ENCODE data around the gene KCNQ1.

DNA sequence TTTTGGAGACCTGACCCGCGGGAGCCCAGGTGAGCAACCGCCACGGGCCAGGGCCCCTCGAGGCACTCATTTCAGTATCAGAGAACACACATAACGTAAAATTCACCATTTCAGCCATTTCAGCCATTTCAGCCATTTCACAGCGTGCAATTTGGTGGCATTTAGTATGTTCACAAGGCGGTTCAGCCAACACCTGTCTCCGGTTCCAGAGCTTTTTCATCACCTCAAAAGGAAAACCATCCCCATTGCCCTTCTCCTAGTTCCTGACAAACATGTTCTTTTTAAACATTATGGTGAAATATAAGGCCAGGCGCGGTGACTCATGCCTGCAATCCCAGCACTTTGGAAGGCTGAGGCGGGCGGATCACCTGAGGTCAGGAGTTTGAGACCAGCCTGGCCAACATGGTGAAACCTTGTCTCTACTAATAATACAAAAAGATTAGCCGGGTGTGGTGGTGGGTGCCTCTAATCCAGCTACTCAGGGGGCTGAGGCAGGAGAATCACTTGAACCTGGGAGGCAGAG is 119.3 kb downstream of the KCNQ1 start:
- TF ChIP-seq, protein P1, sequence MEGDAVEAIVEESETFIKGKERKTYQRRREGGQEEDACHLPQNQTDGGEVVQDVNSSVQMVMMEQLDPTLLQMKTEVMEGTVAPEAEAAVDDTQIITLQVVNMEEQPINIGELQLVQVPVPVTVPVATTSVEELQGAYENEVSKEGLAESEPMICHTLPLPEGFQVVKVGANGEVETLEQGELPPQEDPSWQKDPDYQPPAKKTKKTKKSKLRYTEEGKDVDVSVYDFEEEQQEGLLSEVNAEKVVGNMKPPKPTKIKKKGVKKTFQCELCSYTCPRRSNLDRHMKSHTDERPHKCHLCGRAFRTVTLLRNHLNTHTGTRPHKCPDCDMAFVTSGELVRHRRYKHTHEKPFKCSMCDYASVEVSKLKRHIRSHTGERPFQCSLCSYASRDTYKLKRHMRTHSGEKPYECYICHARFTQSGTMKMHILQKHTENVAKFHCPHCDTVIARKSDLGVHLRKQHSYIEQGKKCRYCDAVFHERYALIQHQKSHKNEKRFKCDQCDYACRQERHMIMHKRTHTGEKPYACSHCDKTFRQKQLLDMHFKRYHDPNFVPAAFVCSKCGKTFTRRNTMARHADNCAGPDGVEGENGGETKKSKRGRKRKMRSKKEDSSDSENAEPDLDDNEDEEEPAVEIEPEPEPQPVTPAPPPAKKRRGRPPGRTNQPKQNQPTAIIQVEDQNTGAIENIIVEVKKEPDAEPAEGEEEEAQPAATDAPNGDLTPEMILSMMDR (IDR thresholded peaks at IDR 0.05) = no peak
- no peak for TF ChIP-seq POLR2A (IDR thresholded peaks at IDR 0.05)
